Measurements from ENCODE around the gene ANKRD6. TPM values are rescaled to one million over a fixed set of nuclear protein-coding genes. Genes with fewer than 3 reads are reported as not detected.

Gene ANKRD6
- total RNA-seq, 1 experiment from 2014 or later: 5.6 TPM

DNA sequence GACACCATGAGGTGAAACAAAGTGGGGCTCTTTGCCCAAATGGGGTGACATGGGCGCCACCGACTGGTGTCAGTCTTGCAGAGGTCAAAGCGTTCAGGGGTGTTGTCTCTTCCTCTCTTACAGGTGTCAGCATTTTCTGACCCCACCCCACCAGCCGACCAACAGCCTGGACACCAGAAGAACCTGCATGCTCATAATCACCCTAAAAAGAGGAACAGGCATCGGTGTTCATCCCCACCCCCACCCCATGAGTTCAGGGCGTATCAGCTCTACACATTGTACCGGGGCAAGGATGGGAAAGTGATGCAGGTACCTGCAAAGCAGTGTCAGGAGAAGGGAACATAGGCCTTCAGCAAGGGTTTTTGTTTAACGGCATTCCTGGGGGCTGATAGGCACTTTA lies 190.8 kb downstream of the ANKRD6 start:
- TF ChIP-seq, protein P1, sequence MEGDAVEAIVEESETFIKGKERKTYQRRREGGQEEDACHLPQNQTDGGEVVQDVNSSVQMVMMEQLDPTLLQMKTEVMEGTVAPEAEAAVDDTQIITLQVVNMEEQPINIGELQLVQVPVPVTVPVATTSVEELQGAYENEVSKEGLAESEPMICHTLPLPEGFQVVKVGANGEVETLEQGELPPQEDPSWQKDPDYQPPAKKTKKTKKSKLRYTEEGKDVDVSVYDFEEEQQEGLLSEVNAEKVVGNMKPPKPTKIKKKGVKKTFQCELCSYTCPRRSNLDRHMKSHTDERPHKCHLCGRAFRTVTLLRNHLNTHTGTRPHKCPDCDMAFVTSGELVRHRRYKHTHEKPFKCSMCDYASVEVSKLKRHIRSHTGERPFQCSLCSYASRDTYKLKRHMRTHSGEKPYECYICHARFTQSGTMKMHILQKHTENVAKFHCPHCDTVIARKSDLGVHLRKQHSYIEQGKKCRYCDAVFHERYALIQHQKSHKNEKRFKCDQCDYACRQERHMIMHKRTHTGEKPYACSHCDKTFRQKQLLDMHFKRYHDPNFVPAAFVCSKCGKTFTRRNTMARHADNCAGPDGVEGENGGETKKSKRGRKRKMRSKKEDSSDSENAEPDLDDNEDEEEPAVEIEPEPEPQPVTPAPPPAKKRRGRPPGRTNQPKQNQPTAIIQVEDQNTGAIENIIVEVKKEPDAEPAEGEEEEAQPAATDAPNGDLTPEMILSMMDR (conservative IDR thresholded peaks at IDR 0.05): no peak
- Histone ChIP-seq H3K27ac (ENCODE audit: insufficient read length, low read depth, low read length) (no peak overlapping the region), H3K18ac (ENCODE audit: insufficient read length, low read depth, low read length) (no peak overlapping the region), H2BK5ac (ENCODE audit: insufficient read length, low read length) (no peak overlapping the region), H4K5ac (ENCODE audit: insufficient read length, low read depth, low read length) (no peak overlapping the region), H4K20me1 (ENCODE audit: control insufficient read depth, insufficient read depth, insufficient read length) (no peaks in the 10 kb centered on the region), H2BK120ac (ENCODE audit: low read depth, low read length, poor library complexity, severe bottlenecking) (no peak overlapping the region), H3K27me3 (ENCODE audit: insufficient read depth, low read length) (no peaks in the 10 kb centered on the region), H3K4ac (ENCODE audit: low read depth, low read length) (no peak overlapping the region), H3K4me2 (ENCODE audit: insufficient read depth, insufficient read length, low read length) (no peak overlapping the region), H3K23ac (ENCODE audit: insufficient read length, low read depth, low read length) (no peak overlapping the region), H2BK20ac (ENCODE audit: low read depth, low read length, poor library complexity, severe bottlenecking) (no peak overlapping the region), H2AK5ac (ENCODE audit: insufficient read length, low read length) (no peak overlapping the region), H3K14ac (ENCODE audit: insufficient read depth, low read length) (no peak overlapping the region), H2BK15ac (ENCODE audit: low read depth, low read length) (no peak overlapping the region), H3K79me2 (ENCODE audit: insufficient read depth, low read length) (no peaks in the 10 kb centered on the region), H3K9ac (ENCODE audit: extremely low read depth, insufficient read length, low read length) (no peak overlapping the region), H3K4me1 (ENCODE audit: insufficient read depth, low read length) (no peaks in the 10 kb centered on the region), H2AFZ (ENCODE audit: low read length) (no peak overlapping the region), H3K9me3 (ENCODE audit: control insufficient read depth, low read depth, low read length) (no peaks in the 10 kb centered on the region), H2BK12ac (ENCODE audit: insufficient read length, low read depth, low read length) (no peak overlapping the region), H3T11ph (ENCODE audit: low read length) (no peak overlapping the region), H3K79me1 (ENCODE audit: insufficient read depth, low read depth, low read length, poor library complexity, severe bottlenecking) (no peaks in the 10 kb centered on the region), H4K8ac (replicated peaks; ENCODE audit: insufficient read length, low read depth, low read length) (no peak overlapping the region), H4K91ac (ENCODE audit: insufficient read length, low read depth, low read length) (no peak overlapping the region), H3K56ac (ENCODE audit: insufficient read length, low read depth, low read length) (no peak overlapping the region), H3K23me2 (ENCODE audit: insufficient read length, low read depth, low read length, poor library complexity, severe bottlenecking) (no peaks in the 10 kb centered on the region)
- no peak overlapping the region for H3K27ac Mint-ChIP-seq
- DNase-seq: no peak
- H3K36me3 Mint-ChIP-seq (ENCODE audit: insufficient read depth in 1 of 3, low read depth in 3 of 3): peaks cover 2 to 6% (median 4%) of the 10 kb centered on the region in 3 experiments; a peak in 6 of 7 replicates
- no peak overlapping the region for H3K4me3 Mint-ChIP-seq
- H3K4me1 Mint-ChIP-seq: peaks cover 3 to 9% of the 10 kb centered on the region in 2 experiments
- WGBS (ENCODE audit: extremely low coverage, insufficient read length, low lambda C conversion rate): no CpG with 5 or more reads among the region's 8 CpGs
- no peaks in the 10 kb centered on the region for H3K27me3 Mint-ChIP-seq (ENCODE audit: low read depth)
- H3K9me3 Mint-ChIP-seq: no peaks in the 10 kb centered on the region
